WI38 (cell line): ENCODE results near the gene LNX2.

Source experiments
- H3K4me3 ChIP-seq: 2 replicates; pipeline ENCODE4 v1.5.1; 2011; ENCODE audit warnings: low read depth, mild to moderate bottlenecking, control low read depth, low read length
- TF ChIP-seq, protein P1 (sequence below): IDR thresholded peaks from 2 replicates; pipeline ENCODE4 v1.5.1; 2012; ENCODE audit warnings: low read depth, mild to moderate bottlenecking, control low read depth, low read length

Gene LNX2

DNA sequence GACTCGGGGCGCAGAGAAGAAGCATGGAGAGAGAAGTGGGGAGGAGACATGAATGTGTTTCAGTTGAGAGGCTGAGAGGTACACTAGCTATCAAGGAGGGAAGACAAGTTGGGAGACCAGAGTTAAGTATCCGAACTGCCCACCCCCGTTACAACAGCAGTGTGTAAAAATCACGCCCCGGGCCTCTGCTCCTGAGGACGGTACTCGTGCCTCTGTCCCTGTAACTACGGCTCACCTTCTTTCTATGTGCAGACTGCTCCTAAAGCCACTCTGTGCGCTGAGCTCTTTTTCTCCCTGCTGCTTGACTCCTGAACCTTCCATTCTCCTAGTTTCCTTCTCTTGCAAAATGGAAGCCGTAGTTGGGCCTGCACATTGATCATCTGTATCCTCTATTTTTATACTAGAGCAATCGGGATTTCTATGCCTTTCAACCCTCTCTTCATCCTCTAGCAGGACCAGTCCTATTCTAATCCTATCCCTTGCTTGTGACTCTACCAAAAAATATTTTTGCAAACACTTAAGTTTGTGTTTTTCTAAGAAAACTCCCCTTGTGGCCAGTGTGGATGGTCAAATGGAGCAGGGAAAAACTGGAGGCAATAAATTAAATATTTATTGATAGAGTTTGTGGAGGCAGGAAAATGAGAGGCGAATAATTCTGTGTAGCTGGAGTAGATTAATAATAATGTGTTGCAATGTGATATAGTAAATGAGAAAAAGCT lies 1.9 kb upstream of the LNX2 start:
- TF ChIP-seq, protein P1, sequence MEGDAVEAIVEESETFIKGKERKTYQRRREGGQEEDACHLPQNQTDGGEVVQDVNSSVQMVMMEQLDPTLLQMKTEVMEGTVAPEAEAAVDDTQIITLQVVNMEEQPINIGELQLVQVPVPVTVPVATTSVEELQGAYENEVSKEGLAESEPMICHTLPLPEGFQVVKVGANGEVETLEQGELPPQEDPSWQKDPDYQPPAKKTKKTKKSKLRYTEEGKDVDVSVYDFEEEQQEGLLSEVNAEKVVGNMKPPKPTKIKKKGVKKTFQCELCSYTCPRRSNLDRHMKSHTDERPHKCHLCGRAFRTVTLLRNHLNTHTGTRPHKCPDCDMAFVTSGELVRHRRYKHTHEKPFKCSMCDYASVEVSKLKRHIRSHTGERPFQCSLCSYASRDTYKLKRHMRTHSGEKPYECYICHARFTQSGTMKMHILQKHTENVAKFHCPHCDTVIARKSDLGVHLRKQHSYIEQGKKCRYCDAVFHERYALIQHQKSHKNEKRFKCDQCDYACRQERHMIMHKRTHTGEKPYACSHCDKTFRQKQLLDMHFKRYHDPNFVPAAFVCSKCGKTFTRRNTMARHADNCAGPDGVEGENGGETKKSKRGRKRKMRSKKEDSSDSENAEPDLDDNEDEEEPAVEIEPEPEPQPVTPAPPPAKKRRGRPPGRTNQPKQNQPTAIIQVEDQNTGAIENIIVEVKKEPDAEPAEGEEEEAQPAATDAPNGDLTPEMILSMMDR = 0 out of 2 replicates have a peak, but pooled peaks have one; percentile 17
- H3K4me3 ChIP-seq = peak overlapping the region; percentile 93

GRCh38 chr13:27621366-27622101 lies 1.2 kb upstream of the LNX2 start, which contains the start of gene POLR1D:
TSS of gene POLR1D (plus strand) at chr13:27621892. CDS start at chr13:27621984, 92 bp downstream.
- TF ChIP-seq, protein P1 = no peak
- H3K4me3 ChIP-seq = peak within 1 kb of the TSS; percentile 93

GRCh38 chr13:27621116-27621365 lies 712 bp upstream of the LNX2 start:
- H3K4me3 ChIP-seq = peak overlapping the region; percentile 93
- TF ChIP-seq, protein P1 = no peak

- TF ChIP-seq, protein P1 = no peak
- peak overlapping the region; percentile 93 for H3K4me3 ChIP-seq
These were observed 477 bp downstream of the LNX2 start for GRCh38 chr13:27619728-27620376.

- TF ChIP-seq, protein P1 = no peak
- H3K4me3 ChIP-seq = peak overlapping the region; percentile 93
These were observed 1.1 kb downstream of the LNX2 start for GRCh38 chr13:27619093-27619727.

DNA sequence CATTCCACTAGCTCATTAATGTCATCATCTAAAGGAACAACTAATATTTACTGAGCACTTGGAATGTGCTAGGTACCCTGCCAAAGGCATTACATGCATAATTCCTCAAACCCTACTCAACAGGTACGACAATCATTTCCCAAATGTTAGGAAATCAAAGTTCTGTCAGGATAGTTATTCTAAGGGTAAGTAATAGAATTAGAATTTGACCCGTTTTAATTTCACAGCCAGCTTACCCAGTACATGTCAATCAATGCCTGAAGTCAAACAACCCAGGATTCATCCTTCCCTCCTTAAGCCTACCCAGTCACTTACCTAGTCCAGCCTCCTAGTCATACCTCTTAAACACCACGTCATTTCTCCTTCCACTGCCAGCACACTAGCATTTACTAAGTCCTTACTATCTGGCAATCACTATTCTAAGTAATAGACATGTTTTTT lies 2.4 kb downstream of the LNX2 start:
- TF ChIP-seq, protein P1 = no peak
- no peak overlapping the region for H3K4me3 ChIP-seq

DNA sequence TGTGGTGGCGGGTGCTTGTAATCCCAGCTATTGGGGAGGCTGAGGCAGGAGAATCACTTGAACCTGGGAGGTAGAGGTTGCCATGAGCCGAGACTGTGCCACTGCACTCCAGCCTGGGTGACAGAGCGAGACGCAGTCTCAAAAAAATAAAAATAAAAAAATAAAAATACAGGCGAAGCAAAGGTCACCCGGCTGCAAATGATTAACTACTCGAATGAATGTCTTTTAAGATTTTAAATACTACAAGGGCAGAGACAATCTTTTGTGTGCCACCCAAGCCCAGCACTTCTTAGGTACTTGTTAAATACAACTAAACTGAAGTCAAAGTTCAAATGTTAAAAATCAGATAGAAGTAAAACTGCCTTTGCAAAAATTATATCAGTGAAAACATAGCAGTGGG lies 6.7 kb downstream of the LNX2 start:
- no peak overlapping the region for H3K4me3 ChIP-seq
- TF ChIP-seq, protein P1 = no peak
